B cell (primary cell): ENCODE measurements around the gene HOXA4.

ENCODE experiments used
- EZH2 ChIP-seq: IDR thresholded peaks from 2 replicates; pipeline ENCODE4 v1.6.1; 2012; ENCODE audit warnings: borderline replicate concordance, low read depth, mild to moderate bottlenecking, moderate library complexity, low read length; ENCODE audit not compliant: insufficient read depth, poor library complexity, severe bottlenecking
- TF ChIP-seq, protein P1 (sequence below): fragments of 200-600 bp; IDR thresholded peaks from one replicate; pipeline ENCODE4 v1.8.0; 2022; ENCODE audit warnings: antibody characterized with exemption, mild to moderate bottlenecking

DNA sequence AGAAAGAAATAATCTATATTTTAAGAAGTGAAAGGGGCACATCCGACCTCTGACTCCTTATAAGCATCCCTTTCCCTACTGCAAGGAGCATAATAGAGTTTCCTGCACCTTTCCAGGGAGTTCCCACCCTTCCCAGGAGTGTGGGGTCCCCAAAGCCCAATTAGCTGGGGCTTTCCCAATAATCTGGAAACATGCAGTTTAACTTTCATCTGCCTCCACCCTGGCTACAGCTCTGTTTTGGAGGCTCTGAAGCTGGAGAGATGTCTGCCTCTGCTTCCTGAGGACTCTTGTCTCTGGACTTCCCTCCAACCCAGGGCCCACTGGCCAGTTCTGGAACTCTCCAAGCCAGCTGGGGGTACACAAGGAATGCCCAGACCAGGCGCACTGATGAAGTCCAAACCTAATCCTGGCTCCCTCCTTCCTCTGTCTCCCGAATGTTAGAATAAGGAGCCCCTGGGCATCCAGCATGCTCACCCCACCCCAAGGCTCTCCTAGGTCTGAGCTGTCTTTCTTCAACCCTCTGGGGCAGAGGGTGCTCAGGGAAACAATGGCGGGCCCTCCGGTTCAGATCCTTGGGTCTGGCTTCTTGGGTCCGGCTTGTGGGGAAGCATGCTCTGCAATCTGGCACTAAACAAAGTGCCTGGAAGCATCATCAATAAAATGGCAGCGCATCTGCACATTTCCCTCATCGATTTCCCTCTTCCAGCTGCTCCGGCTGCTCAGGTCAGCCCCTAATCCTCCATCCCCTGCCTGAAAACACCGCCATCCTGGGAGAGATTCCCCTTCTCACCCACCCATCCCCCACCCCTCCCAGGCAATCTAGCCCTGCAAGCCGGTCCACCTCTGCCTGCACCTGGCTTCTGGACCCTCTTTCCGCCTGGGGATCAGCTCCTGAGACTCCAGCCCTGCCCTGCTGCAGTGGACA lies 13.3 kb downstream of the HOXA4 start:
- TF ChIP-seq, protein P1, sequence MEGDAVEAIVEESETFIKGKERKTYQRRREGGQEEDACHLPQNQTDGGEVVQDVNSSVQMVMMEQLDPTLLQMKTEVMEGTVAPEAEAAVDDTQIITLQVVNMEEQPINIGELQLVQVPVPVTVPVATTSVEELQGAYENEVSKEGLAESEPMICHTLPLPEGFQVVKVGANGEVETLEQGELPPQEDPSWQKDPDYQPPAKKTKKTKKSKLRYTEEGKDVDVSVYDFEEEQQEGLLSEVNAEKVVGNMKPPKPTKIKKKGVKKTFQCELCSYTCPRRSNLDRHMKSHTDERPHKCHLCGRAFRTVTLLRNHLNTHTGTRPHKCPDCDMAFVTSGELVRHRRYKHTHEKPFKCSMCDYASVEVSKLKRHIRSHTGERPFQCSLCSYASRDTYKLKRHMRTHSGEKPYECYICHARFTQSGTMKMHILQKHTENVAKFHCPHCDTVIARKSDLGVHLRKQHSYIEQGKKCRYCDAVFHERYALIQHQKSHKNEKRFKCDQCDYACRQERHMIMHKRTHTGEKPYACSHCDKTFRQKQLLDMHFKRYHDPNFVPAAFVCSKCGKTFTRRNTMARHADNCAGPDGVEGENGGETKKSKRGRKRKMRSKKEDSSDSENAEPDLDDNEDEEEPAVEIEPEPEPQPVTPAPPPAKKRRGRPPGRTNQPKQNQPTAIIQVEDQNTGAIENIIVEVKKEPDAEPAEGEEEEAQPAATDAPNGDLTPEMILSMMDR: no peak
- TF ChIP-seq EZH2: no peak
